NB4 (cell line): Measurements from ENCODE around the gene PRDX6.

Experiments used
- DNase-seq: peaks from one replicate; pipeline ENCODE4 v3.0.0; 2010; ENCODE audit warnings: low read depth
- H3K4me3 ChIP-seq: one replicate; pipeline ENCODE4 v1.5.1; 2011; ENCODE audit warnings: mild to moderate bottlenecking, low read depth, low read length, moderate library complexity
- MYC ChIP-seq: IDR thresholded peaks from 2 replicates; pipeline ENCODE4 v1.6.1; 2011; ENCODE audit warnings: low read depth, low read length
- POLR2A ChIP-seq: IDR thresholded peaks from 2 replicates; pipeline ENCODE4 v1.6.1; 2011; ENCODE audit warnings: mild to moderate bottlenecking; ENCODE audit not compliant: insufficient read length; ENCODE audit errors: extremely low read depth
- TF ChIP-seq, protein P1 (sequence below): IDR thresholded peaks from 2 replicates; pipeline ENCODE4 v1.6.1; 2011; ENCODE audit warnings: low read depth, low read length
- TF ChIP-seq, protein P2 (sequence below): IDR thresholded peaks from one replicate; pipeline ENCODE4 v1.5.1; 2012; ENCODE audit warnings: low read depth, low read length

PRDX6 gene

GRCh38 chr1:173503391-173503790 lies 26.3 kb downstream of the PRDX6 start:
- TF ChIP-seq MYC (no peak), POLR2A (no peak)
- TF ChIP-seq, protein P1, sequence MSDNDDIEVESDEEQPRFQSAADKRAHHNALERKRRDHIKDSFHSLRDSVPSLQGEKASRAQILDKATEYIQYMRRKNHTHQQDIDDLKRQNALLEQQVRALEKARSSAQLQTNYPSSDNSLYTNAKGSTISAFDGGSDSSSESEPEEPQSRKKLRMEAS, result no peak
- TF ChIP-seq, protein P2, sequence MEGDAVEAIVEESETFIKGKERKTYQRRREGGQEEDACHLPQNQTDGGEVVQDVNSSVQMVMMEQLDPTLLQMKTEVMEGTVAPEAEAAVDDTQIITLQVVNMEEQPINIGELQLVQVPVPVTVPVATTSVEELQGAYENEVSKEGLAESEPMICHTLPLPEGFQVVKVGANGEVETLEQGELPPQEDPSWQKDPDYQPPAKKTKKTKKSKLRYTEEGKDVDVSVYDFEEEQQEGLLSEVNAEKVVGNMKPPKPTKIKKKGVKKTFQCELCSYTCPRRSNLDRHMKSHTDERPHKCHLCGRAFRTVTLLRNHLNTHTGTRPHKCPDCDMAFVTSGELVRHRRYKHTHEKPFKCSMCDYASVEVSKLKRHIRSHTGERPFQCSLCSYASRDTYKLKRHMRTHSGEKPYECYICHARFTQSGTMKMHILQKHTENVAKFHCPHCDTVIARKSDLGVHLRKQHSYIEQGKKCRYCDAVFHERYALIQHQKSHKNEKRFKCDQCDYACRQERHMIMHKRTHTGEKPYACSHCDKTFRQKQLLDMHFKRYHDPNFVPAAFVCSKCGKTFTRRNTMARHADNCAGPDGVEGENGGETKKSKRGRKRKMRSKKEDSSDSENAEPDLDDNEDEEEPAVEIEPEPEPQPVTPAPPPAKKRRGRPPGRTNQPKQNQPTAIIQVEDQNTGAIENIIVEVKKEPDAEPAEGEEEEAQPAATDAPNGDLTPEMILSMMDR, result no peak
- no peak for DNase-seq
- no peak overlapping the region for H3K4me3 ChIP-seq

- TF ChIP-seq MYC (no peak), POLR2A (no peak)
- TF ChIP-seq, protein P2, result no peak
- TF ChIP-seq, protein P1, result no peak
- no peak overlapping the region for H3K4me3 ChIP-seq
- no peak for DNase-seq
These were observed 27.1 kb downstream of the PRDX6 start for GRCh38 chr1:173504268-173504667.

DNA sequence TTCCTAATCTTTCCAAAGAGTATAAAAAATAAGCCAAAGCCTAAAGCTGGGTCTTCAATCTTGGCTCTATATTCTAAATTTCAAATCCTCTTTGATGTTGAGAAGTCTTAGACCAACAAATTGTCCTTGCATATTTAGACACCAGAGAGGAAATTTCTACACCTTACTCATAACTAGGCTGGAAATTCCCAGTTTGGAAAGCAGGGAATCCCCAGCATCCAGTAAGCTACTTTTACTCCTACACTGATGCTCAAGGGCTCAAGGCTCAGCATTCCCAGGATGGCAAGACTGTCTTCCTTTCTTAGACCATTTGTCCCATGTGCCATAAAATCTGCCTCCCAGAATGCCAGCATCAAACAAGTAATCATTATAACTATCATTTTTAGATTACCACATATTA lies 28.3 kb downstream of the PRDX6 start:
- TF ChIP-seq POLR2A (no peak), MYC (no peak)
- TF ChIP-seq, protein P2, result no peak
- TF ChIP-seq, protein P1, result no peak
- DNase-seq, result no peak
- H3K4me3 ChIP-seq, result no peak overlapping the region

GRCh38 chr1:173506437-173506836 lies 29.3 kb downstream of the PRDX6 start:
- TF ChIP-seq, protein P2, result no peak
- TF ChIP-seq, protein P1, result no peak
- TF ChIP-seq POLR2A (no peak), MYC (no peak)
- no peak for DNase-seq
- H3K4me3 ChIP-seq, result no peak overlapping the region

GRCh38 chr1:173507205-173507846 lies 30.2 kb downstream of the PRDX6 start:
- H3K4me3 ChIP-seq, result no peak overlapping the region
- TF ChIP-seq, protein P2, result no peak
- TF ChIP-seq POLR2A, result no peak
- TF ChIP-seq, protein P1, result no peak
- no peak for TF ChIP-seq MYC
- no peak for DNase-seq

DNA sequence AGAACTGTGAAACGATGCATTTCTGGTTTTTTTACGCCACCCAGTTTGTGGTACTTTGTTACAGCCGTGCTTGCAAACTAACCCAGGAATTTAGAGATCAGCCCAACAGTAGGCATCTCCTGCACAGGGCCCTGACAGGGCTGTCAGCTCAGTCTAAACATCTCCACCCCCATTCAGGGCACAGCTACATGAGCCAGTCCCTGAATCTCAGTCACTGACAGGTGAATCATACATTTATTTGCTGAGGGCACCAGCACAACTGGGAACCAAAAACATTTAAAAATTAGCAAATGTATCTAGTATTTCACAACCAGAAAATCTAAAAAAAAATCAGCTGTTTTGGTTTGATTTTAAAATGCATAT lies 30.7 kb downstream of the PRDX6 start:
- no peak for DNase-seq
- TF ChIP-seq POLR2A, result no peak
- H3K4me3 ChIP-seq, result no peak overlapping the region
